Neuron (in vitro differentiated cells): ENCODE measurements around the gene SH2D3C.

Experiments
- H2AFZ ChIP-seq: one replicate; pipeline ENCODE4 v1.6.1; 2013; ENCODE audit warnings: low read depth, mild to moderate bottlenecking, inconsistent platforms, low read length, moderate library complexity
- H3K27me3 ChIP-seq: one replicate; pipeline ENCODE4 v1.6.1; 2013; ENCODE audit warnings: low read length; ENCODE audit not compliant: insufficient read depth
- H3K36me3 ChIP-seq: one replicate; pipeline ENCODE4 v1.6.1; 2013; ENCODE audit warnings: low read length; ENCODE audit not compliant: insufficient read depth
- H3K4me1 ChIP-seq: one replicate; pipeline ENCODE4 v1.6.1; 2013; ENCODE audit warnings: low read length; ENCODE audit not compliant: insufficient read depth
- H3K4me3 ChIP-seq: 2 replicates; pipeline ENCODE4 v1.5.1; 2013; ENCODE audit warnings: mild to moderate bottlenecking, low read length, moderate library complexity
- H3K9me3 ChIP-seq: one replicate; pipeline ENCODE4 v1.6.1; 2013; ENCODE audit warnings: low read length

Gene SH2D3C

DNA sequence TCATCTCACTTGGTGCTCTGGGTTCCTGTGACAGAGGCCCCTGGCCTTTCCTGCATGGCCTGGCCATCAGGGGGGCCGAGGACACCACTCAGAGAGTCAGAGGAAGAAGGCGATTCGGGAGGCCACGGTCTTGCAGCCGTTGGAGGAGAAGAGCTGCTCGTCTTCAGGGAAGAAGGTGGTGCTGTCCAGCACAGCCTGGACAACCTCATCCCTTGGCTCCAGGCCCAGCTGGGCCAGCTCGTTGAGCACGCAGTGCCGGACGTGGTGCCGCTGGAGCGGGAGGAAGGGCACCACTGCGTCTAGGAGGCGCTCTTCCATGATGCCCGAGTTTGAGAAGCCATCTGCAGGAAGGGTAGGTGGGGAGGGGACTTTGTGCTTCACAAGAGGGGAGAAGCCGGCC, 46.5 kb downstream of the SH2D3C start:
- Histone ChIP-seq H3K4me3 (no peak overlapping the region), H3K36me3 (no peaks in the 10 kb centered on the region), H3K4me1 (peaks cover 14% of the 10 kb centered on the region), H3K9me3 (no peaks in the 10 kb centered on the region), H2AFZ (no peak overlapping the region), H3K27me3 (no peaks in the 10 kb centered on the region)

DNA sequence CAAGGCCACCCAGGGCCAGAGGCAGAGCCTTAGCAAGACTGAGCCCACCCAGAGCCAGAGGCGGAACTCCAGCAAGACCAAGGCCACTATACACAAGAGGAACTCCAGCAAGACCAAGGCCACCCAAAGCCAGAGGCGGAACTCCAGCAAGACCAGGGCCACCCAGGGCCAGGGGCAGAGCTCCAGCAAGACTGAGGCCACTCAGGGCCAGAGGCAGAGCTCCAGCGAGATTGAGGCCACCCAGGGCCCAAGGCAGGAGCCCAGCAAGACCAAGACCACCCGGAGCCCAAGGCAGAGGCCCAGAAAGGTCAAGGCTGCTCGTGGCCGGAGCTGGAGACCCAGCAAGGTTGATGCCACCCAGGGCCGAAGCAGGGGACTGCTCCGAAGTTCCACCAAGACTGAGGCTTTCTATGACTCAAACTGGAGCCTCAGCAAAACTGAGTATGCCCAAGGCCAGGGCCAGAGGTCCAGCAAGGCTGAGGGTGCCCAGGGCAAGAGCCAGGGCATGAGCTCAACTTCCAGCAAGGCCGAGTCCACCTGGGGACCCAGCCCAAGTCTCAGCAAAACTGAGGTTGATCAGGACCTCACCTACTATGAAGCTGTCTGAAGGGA, 47.6 kb downstream of the SH2D3C start:
- Histone ChIP-seq H3K27me3 (no peaks in the 10 kb centered on the region), H3K4me1 (peaks cover 10% of the 10 kb centered on the region), H3K36me3 (no peaks in the 10 kb centered on the region), H3K4me3 (no peak overlapping the region), H3K9me3 (no peaks in the 10 kb centered on the region), H2AFZ (no peak overlapping the region)

DNA sequence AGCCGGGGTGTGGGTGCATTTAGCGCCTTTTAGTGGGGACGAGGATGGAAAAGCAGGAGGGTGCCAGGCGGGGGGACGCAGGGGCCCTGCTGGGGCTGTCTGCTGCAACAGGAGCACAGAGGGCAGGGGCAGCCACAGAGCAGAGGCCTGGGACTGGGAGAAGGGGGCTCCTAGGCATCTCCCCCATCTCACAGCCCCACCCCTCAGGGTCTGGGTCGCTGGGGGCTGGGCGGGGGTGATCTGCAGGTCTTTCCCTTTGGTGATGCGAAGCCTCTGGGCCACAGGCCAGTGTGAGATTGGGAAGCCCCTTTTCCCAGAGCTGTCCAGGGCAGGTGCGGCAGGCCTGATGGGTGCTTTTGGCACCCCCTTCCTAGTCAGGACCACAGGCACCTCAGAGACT, 48.2 kb downstream of the SH2D3C start:
- Histone ChIP-seq H3K4me1 (peaks cover 5% of the 10 kb centered on the region), H3K36me3 (no peaks in the 10 kb centered on the region), H2AFZ (no peak overlapping the region), H3K4me3 (no peak overlapping the region), H3K27me3 (no peaks in the 10 kb centered on the region), H3K9me3 (no peaks in the 10 kb centered on the region)

DNA sequence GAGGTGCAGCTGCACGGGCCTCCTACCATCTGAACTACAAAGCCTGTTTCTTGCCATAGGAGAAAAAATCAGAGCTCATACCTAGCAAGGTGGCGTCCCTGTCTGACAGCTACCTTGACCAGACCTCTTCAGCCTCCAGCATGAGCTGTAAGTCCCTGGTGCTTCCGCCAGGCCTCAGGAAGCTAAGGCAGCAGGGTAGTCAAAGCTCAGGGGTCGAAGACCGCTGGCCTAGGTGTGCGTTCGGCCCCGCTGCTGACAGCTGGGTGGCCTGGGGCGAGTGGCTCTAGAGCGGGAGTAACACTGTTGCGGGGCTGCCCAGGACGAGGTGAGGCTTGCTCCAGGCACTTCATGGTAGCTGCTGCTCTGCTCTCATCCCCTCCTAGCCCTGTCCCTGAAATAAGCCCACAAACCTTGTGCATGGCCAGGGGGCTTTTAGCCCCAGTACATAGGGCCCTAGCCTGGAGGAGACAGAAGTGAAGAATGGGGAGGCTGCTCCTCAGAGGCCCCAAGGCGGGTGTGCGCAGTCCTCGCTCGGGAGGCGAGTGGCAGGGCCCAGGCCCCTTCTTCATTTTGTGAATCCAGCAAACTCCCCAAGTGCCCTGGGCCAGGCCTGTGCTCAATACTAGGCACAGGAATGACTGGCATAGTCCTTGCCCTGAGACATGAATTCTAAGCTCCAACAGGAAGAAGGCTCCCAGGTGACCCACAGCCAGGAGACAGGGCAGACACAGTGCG, 48.8 kb downstream of the SH2D3C start:
- Histone ChIP-seq H3K36me3 (no peaks in the 10 kb centered on the region), H3K4me1 (peaks cover 5% of the 10 kb centered on the region), H3K27me3 (no peaks in the 10 kb centered on the region), H3K9me3 (no peaks in the 10 kb centered on the region), H3K4me3 (no peak overlapping the region), H2AFZ (no peak overlapping the region)

DNA sequence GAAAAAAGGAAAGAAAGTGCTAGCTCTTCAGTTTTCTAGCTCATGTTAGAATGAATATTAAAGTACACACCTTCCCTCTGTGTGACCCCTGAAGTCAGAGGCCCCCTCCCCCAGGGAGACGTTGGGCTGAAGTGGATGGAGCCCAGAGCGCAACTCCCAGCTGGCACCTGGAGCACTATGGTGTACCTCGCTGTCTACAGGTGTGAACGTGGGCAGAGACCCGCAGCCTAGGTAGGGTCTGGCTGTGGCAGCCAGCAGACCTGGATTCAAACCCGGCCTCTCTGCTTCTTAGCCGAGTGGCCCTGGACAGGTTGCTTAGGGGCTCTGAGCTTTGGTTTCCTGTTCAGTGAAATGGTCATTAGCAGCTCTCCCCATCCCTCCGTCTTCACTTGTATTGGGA, 49.7 kb downstream of the SH2D3C start:
- no peaks in the 10 kb centered on the region for H3K9me3 ChIP-seq
- H3K27me3 ChIP-seq, result peaks cover 3% of the 10 kb centered on the region
- no peaks in the 10 kb centered on the region for H3K4me1 ChIP-seq
- H2AFZ ChIP-seq, result no peak overlapping the region
- H3K36me3 ChIP-seq, result no peaks in the 10 kb centered on the region
- H3K4me3 ChIP-seq, result no peak overlapping the region

DNA sequence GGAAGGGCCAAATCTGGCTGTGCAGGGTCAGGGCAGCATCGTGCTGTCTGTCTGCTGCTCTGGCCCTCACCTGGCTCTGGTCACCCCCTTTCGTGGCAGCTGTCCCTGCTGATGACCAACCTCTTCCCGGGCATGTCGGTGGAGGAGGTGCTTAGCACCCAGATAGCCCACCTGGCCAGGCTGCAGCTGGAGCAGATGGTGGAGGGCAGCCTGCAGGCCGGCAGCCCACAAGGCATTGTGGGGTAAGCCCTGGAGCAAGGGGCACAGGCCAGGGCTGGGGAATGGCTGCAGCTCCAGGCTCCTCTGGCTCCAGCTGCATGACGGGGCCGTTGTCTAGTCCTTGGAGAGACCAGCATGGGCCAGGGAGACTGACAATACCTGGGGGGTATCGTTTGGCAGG, 51.6 kb downstream of the SH2D3C start:
- no peaks in the 10 kb centered on the region for H3K4me1 ChIP-seq
- H2AFZ ChIP-seq, result no peak overlapping the region
- H3K4me3 ChIP-seq, result no peak overlapping the region
- H3K36me3 ChIP-seq, result no peaks in the 10 kb centered on the region
- peaks cover 16% of the 10 kb centered on the region for H3K27me3 ChIP-seq
- H3K9me3 ChIP-seq, result no peaks in the 10 kb centered on the region

DNA sequence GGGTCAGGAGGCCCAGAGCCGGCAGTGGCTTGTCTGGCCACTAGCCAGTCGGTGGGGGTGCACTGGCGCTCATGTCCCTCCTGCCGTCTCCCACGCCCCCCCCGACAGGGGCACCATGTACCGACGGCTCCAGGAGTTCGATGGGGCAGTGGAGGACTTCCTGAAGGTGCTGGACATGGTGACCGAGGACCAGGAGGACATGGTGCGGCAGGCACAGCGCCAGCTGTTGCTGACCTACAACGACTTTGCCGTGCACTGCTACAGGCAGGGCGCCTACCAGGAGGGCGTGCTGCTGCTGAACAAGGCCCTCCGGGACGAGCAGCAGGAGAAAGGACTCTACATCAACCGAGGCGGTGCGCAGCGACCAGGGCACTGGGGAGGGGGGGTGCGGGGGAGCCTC, 54.5 kb downstream of the SH2D3C start:
- H3K36me3 ChIP-seq, result no peaks in the 10 kb centered on the region
- no peaks in the 10 kb centered on the region for H3K4me1 ChIP-seq
- H3K9me3 ChIP-seq, result no peaks in the 10 kb centered on the region
- peaks cover 22% of the 10 kb centered on the region for H3K27me3 ChIP-seq
- H2AFZ ChIP-seq, result no peak overlapping the region
- H3K4me3 ChIP-seq, result no peak overlapping the region

DNA sequence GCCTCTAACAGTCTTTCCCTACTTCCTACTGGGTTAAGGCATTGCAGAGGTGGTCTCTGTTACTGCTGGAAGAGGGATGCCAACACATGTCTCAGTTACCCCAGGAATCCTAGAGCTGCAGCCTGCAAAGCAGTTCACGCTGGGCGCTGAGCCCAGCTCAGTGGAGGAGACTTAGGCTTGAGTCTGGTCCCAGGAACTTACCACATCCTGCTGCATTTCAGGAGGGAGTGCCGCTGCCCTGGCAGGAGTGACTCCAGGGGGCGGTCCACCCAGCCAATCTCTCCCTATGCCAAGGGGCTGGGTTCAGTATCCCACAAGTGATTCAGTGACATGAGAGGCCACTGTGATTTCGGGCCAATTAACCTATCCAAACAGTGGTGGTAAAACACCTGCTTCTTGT, 55.0 kb downstream of the SH2D3C start:
- Histone ChIP-seq H3K9me3 (no peaks in the 10 kb centered on the region), H2AFZ (no peak overlapping the region), H3K27me3 (peaks cover 22% of the 10 kb centered on the region), H3K4me1 (no peaks in the 10 kb centered on the region), H3K36me3 (no peaks in the 10 kb centered on the region), H3K4me3 (no peak overlapping the region)

DNA sequence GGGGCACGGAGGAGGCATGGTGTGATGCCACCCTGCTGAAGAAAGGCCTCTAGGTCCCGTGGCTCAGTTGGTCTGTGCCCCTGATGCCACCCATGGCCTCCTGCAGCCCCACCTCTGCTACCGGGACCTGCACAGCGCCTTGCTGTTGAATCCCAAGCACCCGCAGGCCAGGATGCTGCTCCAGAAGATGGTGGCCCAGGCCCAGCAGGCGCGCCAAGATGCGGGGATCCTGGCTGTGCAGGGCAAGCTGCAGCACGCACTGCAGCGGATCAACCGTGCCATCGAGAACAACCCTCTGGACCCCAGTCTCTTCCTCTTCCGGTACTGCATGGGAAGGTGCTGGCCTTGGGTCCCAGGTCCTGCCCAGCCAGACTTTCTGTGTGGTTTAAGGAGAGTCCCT, 55.5 kb downstream of the SH2D3C start:
- H3K9me3 ChIP-seq, result no peaks in the 10 kb centered on the region
- H3K36me3 ChIP-seq, result no peaks in the 10 kb centered on the region
- no peaks in the 10 kb centered on the region for H3K4me1 ChIP-seq
- no peak overlapping the region for H2AFZ ChIP-seq
- H3K27me3 ChIP-seq, result peaks cover 22% of the 10 kb centered on the region
- no peak overlapping the region for H3K4me3 ChIP-seq

DNA sequence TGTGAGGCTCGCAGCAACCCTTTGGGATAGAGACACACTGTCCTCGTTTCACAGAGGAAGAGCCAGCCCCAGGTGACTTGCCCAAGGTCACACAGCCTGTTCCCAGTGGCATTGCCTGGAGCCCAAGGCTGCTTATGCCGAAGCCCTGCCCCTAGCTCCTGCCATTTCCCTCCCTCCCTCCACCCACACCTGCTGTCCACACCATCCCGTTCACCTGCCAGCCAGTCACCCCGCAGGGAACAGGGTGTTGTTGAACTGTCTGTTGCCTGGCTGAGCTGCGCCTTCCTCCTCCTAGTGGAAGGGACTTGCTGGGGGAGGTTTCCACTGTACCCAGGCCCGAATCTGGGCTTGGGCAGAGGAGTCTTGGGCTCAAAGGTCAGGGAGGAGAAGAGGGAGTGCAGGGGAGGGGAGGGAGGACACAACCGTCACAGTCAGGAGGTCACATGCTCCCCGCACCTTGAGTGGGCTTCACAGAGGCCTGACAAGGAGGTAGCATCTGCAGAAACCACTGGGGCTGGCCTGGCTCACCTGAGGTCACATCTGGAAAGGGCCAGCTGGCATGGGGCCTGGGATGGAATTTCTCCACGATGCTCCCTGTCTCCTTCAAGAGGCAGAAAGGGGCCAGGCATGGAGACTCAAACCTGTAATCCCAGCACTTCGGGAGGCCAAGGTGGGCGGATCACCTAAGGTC, 56.3 kb downstream of the SH2D3C start:
- Histone ChIP-seq H3K27me3 (peaks cover 22% of the 10 kb centered on the region), H3K4me3 (no peak overlapping the region), H2AFZ (no peak overlapping the region), H3K36me3 (no peaks in the 10 kb centered on the region), H3K9me3 (no peaks in the 10 kb centered on the region), H3K4me1 (no peaks in the 10 kb centered on the region)

DNA sequence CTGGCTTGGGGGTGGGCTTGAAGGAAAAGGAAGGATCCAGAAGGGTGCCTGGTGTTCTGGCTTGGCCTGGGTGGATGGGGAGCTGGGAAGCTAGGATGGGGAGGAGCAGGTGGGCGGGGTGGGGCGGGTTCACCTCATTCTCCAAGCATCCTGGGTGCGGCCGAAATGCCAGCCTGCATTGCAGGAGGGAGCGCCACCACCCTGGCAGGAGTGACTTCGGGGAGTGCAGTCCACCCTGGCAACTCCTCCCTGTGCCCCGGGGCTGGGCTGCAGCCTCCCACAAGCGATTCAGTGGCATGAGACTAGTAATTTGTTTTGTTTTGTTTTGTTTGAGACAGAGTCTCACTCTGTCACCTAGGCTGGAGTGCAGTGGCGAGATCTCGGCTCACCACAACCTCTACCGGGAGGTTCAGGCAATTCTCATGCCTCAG, 57.1 kb downstream of the SH2D3C start:
- H2AFZ ChIP-seq, result no peak overlapping the region
- H3K4me3 ChIP-seq, result no peak overlapping the region
- H3K27me3 ChIP-seq, result peaks cover 22% of the 10 kb centered on the region
- no peaks in the 10 kb centered on the region for H3K36me3 ChIP-seq
- no peaks in the 10 kb centered on the region for H3K4me1 ChIP-seq
- no peaks in the 10 kb centered on the region for H3K9me3 ChIP-seq

DNA sequence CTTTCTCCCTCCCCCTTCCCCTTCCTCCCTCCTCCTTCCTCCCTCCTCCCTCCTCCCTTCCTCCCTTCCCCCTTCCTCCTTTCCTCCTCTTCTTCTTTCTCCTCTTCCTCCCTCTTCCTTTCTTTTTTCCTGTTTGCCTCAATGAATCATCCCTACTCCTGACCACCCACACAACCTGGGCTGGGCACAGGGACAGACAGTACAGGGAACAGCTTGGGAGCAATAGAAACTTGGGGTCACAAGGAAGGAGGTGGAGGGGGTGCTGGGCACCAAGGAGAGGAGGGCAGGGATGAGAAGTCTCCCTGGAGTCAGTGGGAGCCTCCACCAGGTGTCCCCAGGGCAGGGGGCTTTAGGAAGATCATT, 57.6 kb downstream of the SH2D3C start:
- Histone ChIP-seq H3K9me3 (no peaks in the 10 kb centered on the region), H3K4me1 (peaks cover 5% of the 10 kb centered on the region), H3K27me3 (peaks cover 22% of the 10 kb centered on the region), H3K36me3 (no peaks in the 10 kb centered on the region), H2AFZ (no peak overlapping the region), H3K4me3 (no peak overlapping the region)

DNA sequence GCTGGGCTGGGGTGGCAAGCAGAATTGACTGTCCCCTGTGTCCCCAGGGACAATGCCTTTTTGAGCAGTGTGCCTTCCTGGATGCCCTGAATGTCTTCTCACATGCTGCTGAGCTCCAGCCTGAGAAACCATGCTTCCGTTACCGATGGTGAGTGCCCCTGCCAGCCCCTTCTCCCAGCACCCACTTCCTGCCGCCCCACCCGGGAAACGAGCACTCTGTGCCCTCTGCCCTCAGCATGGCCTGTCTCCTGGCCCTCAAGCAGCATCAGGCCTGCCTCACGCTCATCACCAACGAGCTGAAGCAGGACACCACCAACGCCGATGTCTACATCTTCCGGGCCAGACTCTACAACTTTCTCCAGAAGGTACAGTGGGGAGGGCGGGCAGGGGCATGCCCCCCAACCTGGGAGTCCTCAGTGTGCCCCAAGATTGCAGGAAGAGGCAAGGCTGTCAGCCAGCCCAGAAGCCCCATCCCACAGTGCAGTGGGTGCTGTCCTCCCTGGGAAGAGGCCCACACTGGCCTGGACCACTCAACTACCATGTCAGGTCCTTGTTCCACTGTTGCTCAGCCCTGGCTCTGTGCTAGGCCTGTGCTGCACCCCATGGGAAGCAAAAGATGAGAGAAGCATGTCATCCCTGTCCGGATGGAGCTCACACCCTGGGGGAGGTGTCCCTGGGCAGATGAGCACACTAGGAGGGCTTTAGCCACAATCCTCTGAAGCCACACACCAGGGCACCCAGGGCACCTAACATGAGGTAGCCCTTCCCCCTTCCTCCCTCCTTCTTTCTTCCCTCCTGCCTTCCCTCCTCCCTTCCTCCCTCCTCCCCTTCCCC, 58.2 kb downstream of the SH2D3C start:
- H3K27me3 ChIP-seq, result peaks cover 22% of the 10 kb centered on the region
- H3K9me3 ChIP-seq, result no peaks in the 10 kb centered on the region
- peaks cover 6% of the 10 kb centered on the region for H3K4me1 ChIP-seq
- no peak overlapping the region for H3K4me3 ChIP-seq
- H3K36me3 ChIP-seq, result no peaks in the 10 kb centered on the region
- no peak overlapping the region for H2AFZ ChIP-seq
